AG04450 (cell line): ENCODE measurements around the gene CHD9NB. TPM values are rescaled to one million over a fixed set of nuclear protein-coding genes. Genes with fewer than 3 reads are reported as not detected.

ENCODE experiments used
- CTCF ChIA-PET: fragments of 300-600, 350-600 bp; formaldehyde crosslinking; extraction: SDS; loops from one replicate; lab custom pipeline; 2022; ENCODE audit warnings: antibody characterized with exemption, inconsistent platforms; lab: Charles Lee
- POLR2A ChIA-PET: fragments of 350-600 bp; formaldehyde crosslinking; extraction: SDS; loops from one replicate; lab custom pipeline; 2021; ENCODE audit warnings: antibody characterized with exemption, inconsistent platforms; lab: Yijun Ruan, JAX
- DNase-seq: peaks from one replicate; pipeline ENCODE4 v3.0.0-alpha.2; 2011; ENCODE audit warnings: low read depth, low spot score
- H3K27ac ChIP-seq: one replicate; pipeline ENCODE4 v1.5.1; 2012; ENCODE audit warnings: low read depth, low read length, control low read depth
- H3K27me3 ChIP-seq: one replicate; pipeline ENCODE4 v1.6.0; 2012; ENCODE audit warnings: low read length; ENCODE audit not compliant: control insufficient read depth, insufficient read depth
- H3K4me3 ChIP-seq: 2 replicates; pipeline ENCODE4 v1.5.1; 2011; ENCODE audit warnings: mild to moderate bottlenecking, low read depth, low read length, control low read depth
- H3K9me3 ChIP-seq: 2 replicates; pipeline ENCODE4 v1.5.1; 2012; ENCODE audit warnings: low read length; ENCODE audit not compliant: control insufficient read depth, insufficient read depth
- CTCF ChIP-seq: IDR thresholded peaks from 2 replicates; pipeline ENCODE4 v1.5.1; 2011; ENCODE audit warnings: low read depth, low read length, control low read depth, inconsistent platforms
- polyA plus RNA-seq: library from polyadenylated mRNA; depleted of rRNA; stranded (reverse); fragments of >200 nt; gene quantifications from 2 replicates; pipeline ENCODE4 v1.2.3, GENCODE V29; 2011

CHD9NB gene
- polyA plus RNA-seq, 1 experiment = 1.2 TPM

DNA sequence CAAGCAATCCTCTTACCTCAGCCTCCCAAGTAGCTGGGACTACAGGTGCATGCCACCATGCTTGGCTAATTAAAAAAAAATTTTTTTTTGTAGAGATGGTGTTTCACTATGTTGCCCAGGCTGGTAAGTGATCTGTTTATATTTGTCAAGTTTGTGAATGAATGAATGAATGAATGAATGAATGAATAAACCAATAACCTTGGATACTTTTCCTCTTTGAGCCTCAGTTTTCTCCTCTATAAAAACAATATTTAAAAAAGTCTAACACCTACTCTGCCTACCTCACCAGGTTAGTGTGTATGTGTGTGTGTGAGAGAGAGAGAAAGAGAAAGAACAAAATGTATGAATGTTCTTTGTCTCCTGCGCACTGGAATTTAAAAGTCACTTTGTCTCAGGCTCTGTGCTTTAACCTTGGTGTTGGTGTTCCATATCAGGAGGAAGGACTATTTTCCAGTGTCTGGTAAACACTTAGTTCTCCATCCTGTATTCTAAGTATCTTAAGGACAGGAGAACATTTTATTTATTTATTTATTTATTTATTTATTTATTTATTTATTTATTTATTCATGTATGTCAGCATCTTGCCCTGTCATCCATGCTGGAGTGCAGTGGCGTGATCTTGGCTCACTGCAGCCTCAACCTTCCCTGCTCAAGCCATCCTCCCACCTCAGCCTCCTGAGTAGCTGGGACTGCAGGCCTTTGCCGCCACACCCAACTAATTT lies 29.1 kb upstream of the CHD9NB start:
- ChIA-PET POLR2A (no interaction called here), CTCF (interaction anchor here (0.9 to 2.1 kb wide), 2 partner anchors 78 to 125 kb away, joined by 5 to 6 read pairs; no protein-coding TSS in a partner anchor)
- no peak for TF ChIP-seq CTCF
- Histone ChIP-seq H3K27me3 (no peaks in the 10 kb centered on the region), H3K4me3 (no peak overlapping the region), H3K27ac (no peak overlapping the region), H3K9me3 (no peaks in the 10 kb centered on the region)
- DNase-seq = no peak

DNA sequence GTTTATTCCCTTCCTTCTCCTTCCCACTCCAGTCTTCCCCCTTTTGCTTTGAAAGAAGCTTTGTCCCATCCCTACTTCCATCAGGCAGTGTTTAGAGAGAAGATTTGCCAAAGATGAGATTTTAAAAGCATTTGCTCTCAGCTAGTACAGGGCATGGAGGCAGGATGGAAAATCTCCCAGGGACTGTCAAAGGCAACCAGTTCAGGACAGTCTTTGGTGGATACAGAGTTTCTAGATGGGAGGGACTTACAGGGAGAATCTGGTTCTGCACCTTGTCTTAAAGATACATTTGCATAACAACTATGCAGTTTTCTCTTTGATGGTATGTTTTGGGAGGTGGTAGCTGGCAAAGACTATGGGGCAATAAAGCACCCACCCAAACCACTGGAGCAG lies 28.3 kb upstream of the CHD9NB start:
- Histone ChIP-seq H3K27ac (peak overlapping the region; percentile 95), H3K27me3 (no peaks in the 10 kb centered on the region), H3K9me3 (no peaks in the 10 kb centered on the region), H3K4me3 (no peak overlapping the region)
- ChIA-PET POLR2A (interaction anchor here (1.4 to 2.8 kb wide), 4 partner anchors 10 to 49 kb away, joined by 3 to 22 read pairs (median 9); no protein-coding TSS in a partner anchor), CTCF (interaction anchor here (0.7 to 2.7 kb wide), 4 partner anchors 22 to 79 kb away, joined by 4 to 11 read pairs (median 5); partner anchors contain the start of gene CHD9)
- no peak for TF ChIP-seq CTCF
- DNase-seq = no peak

GRCh38 chr16:53080345-53081031 lies 27.8 kb upstream of the CHD9NB start:
- H3K4me3 ChIP-seq = peak overlapping the region; percentile 31
- H3K27ac ChIP-seq = peak overlapping the region; percentile 95
- POLR2A ChIA-PET = interaction anchor here (0.6 to 2.8 kb wide), 7 partner anchors 11 to 1926 kb away, joined by 3 to 22 read pairs (median 4); partner anchors contain the start of gene CHD9NB
- peak; percentile 65 for DNase-seq
- TF ChIP-seq CTCF = no peak
- H3K9me3 ChIP-seq = no peaks in the 10 kb centered on the region
- H3K27me3 ChIP-seq = no peaks in the 10 kb centered on the region
- CTCF ChIA-PET = interaction anchor here (0.7 to 2.7 kb wide), 4 partner anchors 22 to 79 kb away, joined by 4 to 11 read pairs (median 5); partner anchors contain the start of gene CHD9

DNA sequence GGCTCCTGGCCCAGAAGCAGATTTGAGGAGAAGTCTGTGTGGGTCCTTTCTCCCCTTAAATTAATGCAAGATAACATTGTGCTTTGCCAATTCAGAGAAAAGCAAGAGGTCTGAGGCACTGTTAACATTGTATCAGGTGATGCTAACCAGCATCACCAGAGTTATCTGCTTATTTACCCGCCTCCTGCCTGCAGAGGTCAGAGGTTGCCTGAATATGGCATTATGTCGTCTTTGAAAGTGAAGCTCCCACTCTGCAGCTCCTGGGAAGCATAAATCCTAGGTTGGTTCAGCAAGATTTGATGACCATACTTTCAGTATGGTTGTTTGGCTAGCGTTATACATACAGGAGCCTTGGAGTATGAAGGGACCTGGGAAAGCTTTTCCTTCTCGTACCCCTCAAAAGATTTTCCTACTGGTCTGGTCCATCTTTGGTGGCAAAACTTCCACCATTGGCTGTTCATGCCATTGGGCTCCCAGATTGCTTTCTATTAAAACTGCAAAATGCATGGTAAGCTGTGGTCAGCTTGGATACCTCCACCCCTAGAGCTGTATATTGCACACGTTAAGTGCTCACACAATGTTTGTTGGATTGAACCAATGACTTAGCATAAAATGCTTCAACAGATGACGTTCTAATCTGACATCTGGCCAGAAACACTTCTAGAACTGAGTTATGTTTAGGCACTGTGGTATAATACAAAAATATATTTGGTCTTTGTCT lies 26.2 kb upstream of the CHD9NB start:
- H3K9me3 ChIP-seq = peaks cover 5% of the 10 kb centered on the region
- DNase-seq = no peak
- no peaks in the 10 kb centered on the region for H3K27me3 ChIP-seq
- CTCF ChIA-PET = interaction anchor here (0.6 to 2.7 kb wide), 6 partner anchors 24 to 129 kb away, joined by 3 to 11 read pairs (median 3); partner anchors contain the start of gene CHD9
- no peak for TF ChIP-seq CTCF
- POLR2A ChIA-PET = interaction anchor here (1.6 to 2.8 kb wide), 2 partner anchors 12 to 21 kb away, joined by 3 to 22 read pairs; no protein-coding TSS in a partner anchor
- H3K27ac ChIP-seq = peak overlapping the region; percentile 11
- H3K4me3 ChIP-seq = no peak overlapping the region
